Stimulated activated CD8-positive, alpha-beta memory T cell treated with anti-CD3 and anti-CD28 coated beads, Interleukin-4, amount 100 ng/mL, for 48 hours (primary cell): ENCODE measurements around the gene FER.
A peak's percentile ranks its signal among the peaks of the same experiment; 100 is the strongest.
"Not testable (repeated sequence)": the region's sequence is repeated elsewhere in the genome, so short reads cannot be mapped to it uniquely, and the experiment has no call there.

ENCODE experiments used
- DNase-seq: peaks from one replicate; pipeline ENCODE4 v3.0.0-alpha.2; 2020

Gene FER

GRCh38 chr5:108747774-108748400 lies at the start of gene FER:
FER (plus strand) TSS chr5:108747897; CDS start chr5:108798183, 50,286 bp downstream.
- DNase-seq = peak; percentile 41

- DNase-seq = not testable (repeated sequence)
Measured at GRCh38 chr5:108700388-108700787, 47.3 kb upstream of the FER start.

GRCh38 chr5:108700930-108701329 lies 46.8 kb upstream of the FER start:
- no peak for DNase-seq

- DNase-seq = no peak
Measured at GRCh38 chr5:108702546-108702945, 45.2 kb upstream of the FER start.

DNA sequence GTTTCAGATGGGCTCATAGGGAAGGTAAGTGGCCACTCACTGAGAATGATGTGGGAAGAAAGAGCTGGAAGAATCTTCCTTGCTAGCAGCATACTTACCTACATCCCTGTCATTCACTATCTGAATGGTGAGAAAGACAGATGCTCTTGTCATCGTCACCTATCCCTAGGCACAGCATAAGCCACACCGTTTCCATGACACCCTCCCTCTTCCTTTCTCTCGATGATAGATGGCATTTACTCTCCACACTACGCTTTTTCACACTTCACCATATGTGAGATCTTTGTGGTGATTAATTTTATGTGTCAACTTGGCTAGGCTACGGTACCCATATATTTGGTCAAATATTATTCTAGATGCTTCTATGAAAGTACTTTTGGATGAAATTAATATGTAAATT lies 44.4 kb upstream of the FER start:
- no peak for DNase-seq

- no peak for DNase-seq
Measured at GRCh38 chr5:108707141-108707540, 40.6 kb upstream of the FER start.

DNA sequence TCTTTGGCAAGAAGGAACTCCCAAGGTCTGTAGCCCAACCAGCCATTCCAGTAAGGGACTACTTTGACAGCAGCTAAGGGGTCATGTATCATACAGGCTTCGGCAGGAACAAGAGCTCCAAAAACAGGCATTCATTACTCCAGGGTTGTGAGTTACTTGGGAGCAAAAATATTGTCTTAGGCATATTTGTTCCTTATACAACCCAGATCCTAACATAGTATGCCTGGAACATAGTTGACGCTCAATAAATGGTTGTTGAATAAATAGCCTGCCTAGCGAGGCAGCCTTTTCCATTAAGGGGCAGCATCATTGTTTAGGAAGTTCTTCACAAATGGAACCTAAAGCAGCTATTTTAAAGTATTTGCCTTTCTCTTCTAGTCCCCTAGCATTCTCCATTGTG lies 35.8 kb upstream of the FER start:
- no peak for DNase-seq

GRCh38 chr5:108715408-108715807 lies 32.3 kb upstream of the FER start:
- no peak for DNase-seq

- no peak for DNase-seq
Measured at GRCh38 chr5:108720391-108720790, 27.3 kb upstream of the FER start.

- no peak for DNase-seq
Measured at GRCh38 chr5:108726446-108727235, 21.1 kb upstream of the FER start.

- no peak for DNase-seq
Measured at GRCh38 chr5:108727236-108727650, 20.5 kb upstream of the FER start.

DNA sequence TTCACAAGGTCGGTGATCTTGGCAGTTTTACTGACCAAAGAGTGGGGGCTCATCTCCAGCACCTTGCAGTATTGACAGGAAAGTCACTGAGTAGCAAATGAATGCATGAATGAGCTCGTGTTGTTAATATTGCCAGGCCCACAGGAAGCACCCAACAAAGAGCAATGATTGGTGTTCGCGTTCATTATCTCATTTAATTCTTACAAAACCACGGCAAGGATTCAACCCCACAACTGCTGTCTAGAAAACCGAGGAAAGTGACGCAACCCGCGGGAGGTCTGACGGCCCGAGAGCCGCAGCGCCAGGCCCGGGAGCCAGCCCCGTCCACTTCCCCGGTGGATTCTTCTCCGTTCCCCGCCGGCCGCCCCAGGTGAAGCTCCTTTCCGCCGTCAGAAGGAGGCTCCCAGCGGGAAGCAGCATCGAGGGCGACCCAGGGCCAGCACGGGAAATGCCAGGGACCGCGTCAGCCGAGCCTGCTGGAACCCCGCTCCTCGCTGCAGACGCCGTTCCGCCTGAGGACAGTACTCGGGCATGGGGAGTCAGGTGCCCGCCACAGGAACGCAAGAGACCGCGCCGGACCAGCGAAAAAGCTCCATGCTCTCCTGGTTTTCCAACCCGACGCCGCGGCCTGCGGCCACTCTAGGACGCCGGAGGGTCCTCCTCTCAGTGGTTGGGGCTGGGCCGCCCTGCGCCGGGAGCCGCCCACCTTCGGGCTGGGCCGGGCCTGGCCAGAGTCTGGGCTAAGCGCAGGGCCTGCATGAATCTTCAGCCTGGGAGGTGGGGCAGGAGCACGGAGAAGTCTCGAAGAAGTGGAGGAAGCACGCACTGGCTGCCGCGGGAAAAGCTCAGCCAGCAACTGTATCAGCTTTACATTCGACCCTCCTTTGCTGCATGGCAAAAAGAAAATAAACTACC lies 19.8 kb upstream of the FER start:
- DNase-seq = peak; percentile 61

- peak; percentile 65 for DNase-seq
Measured at GRCh38 chr5:108728566-108729241, 19.0 kb upstream of the FER start.

DNA sequence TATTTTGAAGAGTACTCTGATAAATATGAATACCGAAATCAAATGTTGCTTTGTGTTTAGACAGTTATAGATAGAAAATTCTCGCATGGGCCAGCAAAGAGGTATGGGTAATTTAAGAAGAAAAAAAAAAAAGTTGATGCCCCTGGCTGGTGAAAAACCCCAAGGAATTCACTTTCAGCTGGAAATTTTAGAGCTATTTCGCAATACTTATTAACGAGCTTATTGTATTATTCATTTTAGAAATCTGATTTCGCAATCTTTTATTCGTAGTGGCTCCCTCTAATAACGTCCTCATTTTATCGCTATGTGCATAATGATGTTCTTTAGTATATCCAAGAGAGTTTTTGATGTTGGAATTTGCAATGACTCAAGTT lies 18.5 kb upstream of the FER start:
- no peak for DNase-seq

- no peak for DNase-seq
Measured at GRCh38 chr5:108730617-108731340, 16.9 kb upstream of the FER start.

GRCh38 chr5:108735790-108736189 lies 11.9 kb upstream of the FER start:
- DNase-seq = no peak

DNA sequence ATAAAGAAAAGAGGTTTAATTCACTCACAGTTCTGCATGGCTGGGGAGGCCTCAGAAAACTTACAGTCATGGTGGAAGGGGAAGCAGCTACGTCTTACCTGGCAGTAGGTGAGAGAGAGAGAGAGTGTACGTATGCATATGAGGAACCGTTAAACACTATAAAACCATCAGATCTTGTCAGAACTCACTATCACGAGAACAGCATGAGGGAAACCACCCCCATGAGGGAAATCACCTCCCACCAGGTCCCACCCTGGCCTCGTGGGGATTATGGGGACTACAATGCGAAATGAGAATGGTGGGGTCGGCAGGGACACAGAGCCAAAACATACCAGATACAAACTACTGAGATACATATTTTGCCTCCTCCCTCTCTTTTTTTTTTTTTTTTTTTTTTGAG lies 10.8 kb upstream of the FER start:
- DNase-seq = no peak

DNA sequence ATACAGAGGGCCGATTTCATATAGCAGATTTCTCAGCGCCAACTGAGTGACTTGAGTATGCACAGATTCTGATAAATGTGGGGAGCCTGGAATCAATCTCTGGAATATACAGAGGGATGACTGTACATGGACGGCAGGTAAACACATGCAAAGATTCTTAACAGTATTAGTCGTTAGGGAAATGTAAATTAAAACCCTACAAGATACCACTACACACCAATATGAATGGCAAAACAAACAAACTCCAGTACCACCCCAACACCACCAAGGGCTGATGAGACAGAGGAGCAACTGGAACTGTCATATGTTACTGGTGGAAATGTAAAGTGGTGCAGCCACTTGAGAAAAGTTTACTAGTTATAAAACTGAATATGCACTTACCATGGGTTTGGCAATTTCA lies 8.3 kb upstream of the FER start:
- DNase-seq = no peak

DNA sequence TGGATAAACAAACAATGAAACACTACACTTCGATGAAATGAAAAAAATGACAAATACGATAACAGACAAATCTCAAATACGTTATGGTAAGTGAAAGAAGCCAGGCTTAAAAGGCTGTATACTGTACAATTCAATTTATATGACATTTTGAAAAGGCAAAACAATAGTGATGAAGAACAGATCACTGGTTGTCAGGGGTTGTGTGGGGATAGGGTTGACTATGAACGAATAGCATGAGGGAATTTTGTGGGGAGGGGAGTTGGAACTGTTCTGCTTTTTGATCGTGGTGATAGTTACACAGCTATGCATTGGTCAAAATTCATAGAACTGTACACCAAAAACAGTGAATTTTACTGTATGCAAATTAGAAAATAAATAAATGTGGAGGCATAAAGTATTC lies 7.8 kb upstream of the FER start:
- no peak for DNase-seq

DNA sequence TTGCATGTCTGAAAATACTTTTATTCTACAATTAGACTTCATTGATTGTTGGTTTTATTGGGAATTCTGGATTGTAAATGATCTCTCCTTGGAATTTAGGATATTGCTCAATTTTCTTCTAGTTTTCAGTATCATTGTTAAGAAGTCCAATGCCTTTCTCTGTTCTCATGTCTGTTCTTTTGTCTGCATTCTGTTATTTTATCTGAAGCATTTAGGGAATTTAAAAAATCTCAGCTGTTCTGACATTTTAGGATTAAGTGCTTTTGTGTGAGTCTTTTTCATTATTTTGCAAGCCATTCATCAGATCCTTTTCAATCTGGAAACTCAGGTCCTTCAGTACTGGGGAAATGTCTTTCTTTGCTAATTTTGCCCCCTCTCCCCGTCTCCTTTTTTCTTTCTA lies 4.4 kb upstream of the FER start:
- DNase-seq = no peak

DNA sequence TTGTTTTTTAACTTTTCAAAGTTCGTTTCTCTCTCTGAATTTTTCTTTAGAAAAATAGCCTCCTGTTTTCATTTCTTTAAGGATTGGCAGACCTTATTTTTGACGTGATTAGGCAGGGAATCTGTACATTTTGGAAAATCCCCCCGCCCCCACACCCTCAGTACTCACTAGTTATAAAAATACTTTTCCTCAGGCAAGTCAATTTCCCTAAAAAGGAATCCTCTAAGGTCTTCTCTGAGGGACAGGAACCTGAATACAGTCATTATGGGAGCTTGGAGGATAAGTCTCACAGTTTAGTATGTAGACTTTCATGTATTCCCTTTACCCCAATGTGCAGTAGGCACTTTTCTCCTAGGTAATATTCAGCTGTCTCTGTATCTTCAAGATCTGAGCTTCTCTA lies 3.9 kb upstream of the FER start:
- no peak for DNase-seq

- no peak for DNase-seq
Measured at GRCh38 chr5:108747111-108747773, 455 bp upstream of the FER start.
